GM12878 (cell line): ENCODE results near the gene CCDC85A.

Experiments
- BHLHE40 ChIP-seq, 2 experiments: fragments of 450-650 bp in 1 of 2; IDR thresholded peaks; 2 replicates each; pipeline ENCODE4 v1.6.1; 2011 to 2017; ENCODE audit warnings: low read depth in 2 of 2, borderline replicate concordance in 1 of 2, improper control_type of control experiment in 1 of 2, low read length in 1 of 2, mild to moderate bottlenecking in 1 of 2
- BRCA1 ChIP-seq: IDR thresholded peaks from 2 replicates; pipeline ENCODE4 v1.6.1; 2011; ENCODE audit warnings: low read depth, low read length, improper control_type of control experiment
- IKZF1 ChIP-seq: fragments of 450-650 bp; conservative IDR thresholded peaks from 2 replicates; pipeline ENCODE4 v1.6.1; 2017; ENCODE audit warnings: antibody characterized with exemption, mild to moderate bottlenecking
- POLR2A ChIP-seq: IDR thresholded peaks from 2 replicates; pipeline ENCODE4 v1.6.1; 2011; ENCODE audit warnings: low read depth, mild to moderate bottlenecking, low read length
- RAD21 ChIP-seq: IDR thresholded peaks from 2 replicates; pipeline ENCODE4 v1.6.1; 2011; ENCODE audit warnings: mild to moderate bottlenecking, low read depth, low read length, moderate library complexity; ENCODE audit not compliant: insufficient read depth

DNA sequence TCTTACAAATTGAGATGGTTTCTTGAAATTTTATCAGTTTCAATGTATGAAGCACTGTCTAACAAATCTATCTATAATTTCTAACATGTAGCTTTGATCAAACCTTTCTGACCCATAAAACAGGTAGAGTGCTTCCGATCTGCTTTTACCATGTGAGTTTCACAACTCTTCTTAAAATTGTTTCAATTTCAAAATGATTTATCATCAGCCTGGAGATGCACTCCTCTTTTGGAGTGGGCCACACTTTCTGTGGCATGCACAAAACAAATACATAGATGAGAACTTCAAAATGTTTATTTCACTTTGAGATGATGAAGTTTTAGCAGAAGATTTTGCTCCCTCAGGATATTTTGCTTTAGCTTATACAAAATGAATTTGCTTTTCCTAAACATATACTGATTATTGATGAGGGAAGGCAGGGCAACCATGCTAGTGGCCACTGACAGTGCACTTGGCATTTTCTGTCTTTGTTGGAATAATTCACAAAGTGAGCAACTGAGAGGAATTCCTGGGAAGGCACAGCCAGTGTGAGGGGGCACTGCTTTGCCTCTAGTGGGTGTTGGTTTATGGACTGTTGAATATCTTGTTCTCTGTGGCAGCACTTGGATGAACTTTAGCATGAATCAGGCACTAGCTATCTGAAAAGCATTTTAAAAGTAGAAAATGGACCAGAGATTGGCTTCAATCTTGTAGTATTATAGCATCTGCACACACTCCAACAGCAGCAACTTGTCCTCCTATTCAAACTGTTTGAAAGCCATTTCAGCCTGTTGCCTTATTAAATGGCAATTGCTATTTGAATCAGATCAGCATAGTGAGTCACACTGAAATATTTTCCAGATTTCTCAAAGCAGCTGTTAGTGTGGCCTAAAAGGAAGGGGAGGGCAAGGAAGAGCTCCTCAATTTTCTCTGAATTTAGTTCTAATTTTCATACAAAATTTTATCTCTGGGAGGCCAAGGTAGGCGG lies 193.2 kb downstream of the CCDC85A start:
- TF ChIP-seq RAD21 (no peak), BRCA1 (no peak), BHLHE40 (IDR thresholded peaks at IDR 0.05; ENCODE audit: borderline replicate concordance in 1 of 2, low read depth in 2 of 2, low read length in 1 of 2) (no peak), IKZF1 (no peak), POLR2A (no peak)
